Mesendoderm (in vitro differentiated cells): Measurements from ENCODE around the gene INTS3.

Experiments used
- DNase-seq: peaks from one replicate; pipeline ENCODE4 v3.0.0; 2013
- H2AK5ac ChIP-seq: 2 replicates; pipeline ENCODE4 v1.6.1; 2013; ENCODE audit warnings: low read length, inconsistent platforms
- H2BK120ac ChIP-seq: 2 replicates; pipeline ENCODE4 v1.6.1; 2013; ENCODE audit warnings: low read depth, mild to moderate bottlenecking, low read length, moderate library complexity, mixed read lengths
- H2BK15ac ChIP-seq: replicated peaks from 2 replicates; pipeline ENCODE4 v1.6.1; 2013; ENCODE audit warnings: low read depth, mild to moderate bottlenecking, moderate library complexity
- H2BK5ac ChIP-seq: 2 replicates; pipeline ENCODE4 v1.6.1; 2013; ENCODE audit warnings: low read length, inconsistent platforms
- H3K18ac ChIP-seq: 2 replicates; pipeline ENCODE4 v1.6.1; 2013; ENCODE audit warnings: mild to moderate bottlenecking, low read length, mixed read lengths
- H3K23ac ChIP-seq: one replicate; pipeline ENCODE4 v1.6.1; 2013; ENCODE audit warnings: low read length
- H3K27ac ChIP-seq: 2 replicates; pipeline ENCODE4 v1.5.1; 2013; ENCODE audit warnings: low read depth, mild to moderate bottlenecking, inconsistent platforms, low read length, moderate library complexity
- H3K27me3 ChIP-seq: 2 replicates; pipeline ENCODE4 v1.6.1; 2013; ENCODE audit warnings: low read length, control low read depth, mild to moderate bottlenecking, inconsistent platforms; ENCODE audit not compliant: insufficient read depth, poor library complexity
- H3K36me3 ChIP-seq: 2 replicates; pipeline ENCODE4 v1.6.1; 2013; ENCODE audit warnings: low read length, inconsistent platforms; ENCODE audit not compliant: control insufficient read depth, insufficient read depth
- H3K4ac ChIP-seq: one replicate; pipeline ENCODE4 v1.6.1; 2013; ENCODE audit warnings: low read depth, mild to moderate bottlenecking, low read length, moderate library complexity
- H3K4me1 ChIP-seq: 2 replicates; pipeline ENCODE4 v1.6.1; 2013; ENCODE audit warnings: low read depth, low read length, inconsistent platforms; ENCODE audit not compliant: control insufficient read depth
- H3K4me2 ChIP-seq: 2 replicates; pipeline ENCODE4 v1.6.1; 2013; ENCODE audit warnings: low read length
- H3K4me3 ChIP-seq: 2 replicates; pipeline ENCODE4 v1.5.1; 2013; ENCODE audit warnings: mild to moderate bottlenecking, low read length
- H3K56ac ChIP-seq: one replicate; pipeline ENCODE4 v1.6.1; 2013; ENCODE audit warnings: low read length
- H3K79me1 ChIP-seq: 2 replicates; pipeline ENCODE4 v1.6.1; 2013; ENCODE audit warnings: low read length, inconsistent platforms
- H3K79me2 ChIP-seq: 2 replicates; pipeline ENCODE4 v1.6.1; 2013; ENCODE audit warnings: mild to moderate bottlenecking, low read length; ENCODE audit not compliant: control insufficient read depth, insufficient read depth
- H3K9ac ChIP-seq: 2 replicates; pipeline ENCODE4 v1.6.1; 2013; ENCODE audit warnings: low read length, inconsistent platforms
- H4K5ac ChIP-seq: one replicate; pipeline ENCODE4 v1.6.1; 2013; ENCODE audit warnings: low read length
- H4K8ac ChIP-seq: one replicate; pipeline ENCODE4 v1.6.1; 2013; ENCODE audit warnings: low read depth, mild to moderate bottlenecking, control low read depth, low read length, moderate library complexity
- WGBS: extraction: QIAGEN DNeasy Blood & Tissue Kit; methylation state at CpG from one replicate; pipeline ENCODE4 v1.1.7; 2013; ENCODE audit warnings: low lambda C conversion rate, missing lambda C conversion rate; ENCODE audit not compliant: insufficient coverage; ENCODE audit errors: extremely low coverage; 5-methylcytosine and 5-hydroxymethylcytosine counted together

INTS3 gene

GRCh38 chr1:153746174-153746573, 18.3 kb downstream of the INTS3 start:
- Histone ChIP-seq H3K79me1 (no peaks in the 10 kb centered on the region), H2BK120ac (peak overlapping the region; percentile 96), H3K23ac (no peak overlapping the region), H3K56ac (peak overlapping the region; percentile 71), H3K4me3 (no peak overlapping the region), H3K79me2 (no peaks in the 10 kb centered on the region), H2BK15ac (no peak overlapping the region), H4K5ac (peak overlapping the region; percentile 33), H3K27me3 (no peaks in the 10 kb centered on the region), H3K18ac (peak overlapping the region; percentile 95), H3K36me3 (peaks cover 9% of the 10 kb centered on the region), H3K27ac (peak overlapping the region; percentile 83), H3K4me1 (peaks cover 25% of the 10 kb centered on the region), H3K9ac (peak overlapping the region; percentile 38), H2AK5ac (peak overlapping the region; percentile 96), H3K4me2 (no peak overlapping the region), H3K4ac (peak overlapping the region; percentile 93), H4K8ac (peak overlapping the region; percentile 69), H2BK5ac (peak overlapping the region; percentile 93)
- DNase-seq, result peak; percentile 44
- WGBS, result no CpG with 5 or more reads among the region's 13 CpGs

GRCh38 chr1:153748903-153749302, 21.1 kb downstream of the INTS3 start:
- H2BK5ac ChIP-seq, result no peak overlapping the region
- no peak overlapping the region for H4K8ac ChIP-seq
- H3K27me3 ChIP-seq, result no peaks in the 10 kb centered on the region
- H2BK15ac ChIP-seq, result no peak overlapping the region
- H3K56ac ChIP-seq, result no peak overlapping the region
- H3K4ac ChIP-seq, result no peak overlapping the region
- H2BK120ac ChIP-seq, result no peak overlapping the region
- no peak overlapping the region for H3K4me3 ChIP-seq
- no peak overlapping the region for H3K9ac ChIP-seq
- H3K4me2 ChIP-seq, result no peak overlapping the region
- H3K4me1 ChIP-seq, result peaks cover 20% of the 10 kb centered on the region
- no peak overlapping the region for H3K23ac ChIP-seq
- H3K79me2 ChIP-seq, result no peaks in the 10 kb centered on the region
- H4K5ac ChIP-seq, result no peak overlapping the region
- peak overlapping the region; percentile 39 for H2AK5ac ChIP-seq
- DNase-seq, result no peak
- H3K79me1 ChIP-seq, result no peaks in the 10 kb centered on the region
- peaks cover 17% of the 10 kb centered on the region for H3K36me3 ChIP-seq
- no peak overlapping the region for H3K18ac ChIP-seq
- no peak overlapping the region for H3K27ac ChIP-seq
- no CpG with 5 or more reads among the region's 2 CpGs for WGBS

DNA sequence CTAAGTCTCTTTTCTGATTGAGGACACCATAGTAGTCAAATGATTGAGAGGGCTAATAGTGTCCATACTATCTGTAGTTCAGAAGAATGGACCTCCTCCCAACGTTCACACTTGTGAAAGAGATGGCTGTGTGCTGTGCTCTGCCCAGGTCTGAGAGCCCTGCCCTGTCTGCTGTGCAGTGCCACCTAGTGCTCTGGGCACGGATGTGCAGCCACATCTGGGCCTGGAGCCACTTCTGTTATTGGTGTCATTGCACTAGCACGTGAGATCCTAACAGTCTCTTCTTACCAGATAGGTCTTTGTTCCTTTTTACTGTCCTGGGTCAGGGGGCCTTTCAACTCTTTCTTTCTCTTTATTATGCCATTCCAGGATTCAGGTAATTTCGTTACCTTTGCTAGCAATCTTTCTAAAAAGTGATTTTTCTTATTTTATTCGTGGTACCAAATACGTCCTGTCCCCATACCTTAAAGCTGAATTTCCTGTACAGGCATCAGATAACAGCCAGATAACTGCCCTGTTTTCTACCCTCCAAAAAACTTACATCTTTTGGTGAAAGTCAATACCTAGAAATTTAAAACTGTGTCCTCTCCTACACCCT, 21.7 kb downstream of the INTS3 start:
- Histone ChIP-seq H3K4me2 (no peak overlapping the region), H3K79me2 (no peaks in the 10 kb centered on the region), H3K79me1 (no peaks in the 10 kb centered on the region), H3K27ac (no peak overlapping the region), H3K56ac (no peak overlapping the region), H3K18ac (no peak overlapping the region), H2BK15ac (no peak overlapping the region), H3K4me3 (no peak overlapping the region), H2BK5ac (no peak overlapping the region), H3K9ac (peak overlapping the region; percentile 3), H3K4ac (no peak overlapping the region), H4K5ac (no peak overlapping the region), H2BK120ac (no peak overlapping the region), H2AK5ac (no peak overlapping the region), H3K23ac (no peak overlapping the region), H3K4me1 (peaks cover 14% of the 10 kb centered on the region), H3K27me3 (no peaks in the 10 kb centered on the region), H4K8ac (no peak overlapping the region), H3K36me3 (peaks cover 17% of the 10 kb centered on the region)
- WGBS, result no CpG with 5 or more reads among the region's 6 CpGs
- peak; percentile 87 for DNase-seq

- Histone ChIP-seq H3K4me1 (peaks cover 11% of the 10 kb centered on the region), H3K18ac (no peak overlapping the region), H4K8ac (no peak overlapping the region), H3K27ac (no peak overlapping the region), H3K9ac (peak overlapping the region; percentile 3), H4K5ac (no peak overlapping the region), H3K4me3 (no peak overlapping the region), H3K36me3 (peaks cover 18% of the 10 kb centered on the region), H3K56ac (no peak overlapping the region), H3K4me2 (no peak overlapping the region), H2BK15ac (no peak overlapping the region), H3K27me3 (no peaks in the 10 kb centered on the region), H2BK120ac (no peak overlapping the region), H3K79me2 (no peaks in the 10 kb centered on the region), H2BK5ac (no peak overlapping the region), H2AK5ac (no peak overlapping the region), H3K79me1 (no peaks in the 10 kb centered on the region), H3K4ac (no peak overlapping the region), H3K23ac (no peak overlapping the region)
- DNase-seq, result peak; percentile 42
- no CpG with 5 or more reads among the region's 6 CpGs for WGBS
Measured at GRCh38 chr1:153750026-153750995, 22.5 kb downstream of the INTS3 start.

- Histone ChIP-seq H3K56ac (no peak overlapping the region), H3K18ac (no peak overlapping the region), H4K5ac (no peak overlapping the region), H3K79me1 (no peaks in the 10 kb centered on the region), H2AK5ac (no peak overlapping the region), H2BK120ac (no peak overlapping the region), H3K4me3 (no peak overlapping the region), H3K4me1 (peaks cover 2% of the 10 kb centered on the region), H2BK5ac (no peak overlapping the region), H3K79me2 (no peaks in the 10 kb centered on the region), H2BK15ac (no peak overlapping the region), H3K9ac (no peak overlapping the region), H3K4ac (no peak overlapping the region), H3K4me2 (no peak overlapping the region), H3K27me3 (no peaks in the 10 kb centered on the region), H3K36me3 (peaks cover 18% of the 10 kb centered on the region), H4K8ac (no peak overlapping the region), H3K27ac (no peak overlapping the region), H3K23ac (no peak overlapping the region)
- no peak for DNase-seq
- no CpG with 5 or more reads among the region's 2 CpGs for WGBS
Measured at GRCh38 chr1:153752072-153752471, 24.2 kb downstream of the INTS3 start.
